Activated CD8-positive, alpha-beta memory T cell treated with anti-CD3 and anti-CD28 coated beads for 24 hours (primary cell): Measurements from ENCODE around the gene KCNH1.
"Not testable (repeated sequence)": the region's sequence is repeated elsewhere in the genome, so short reads cannot be mapped to it uniquely, and the experiment has no call there.

Experiments
- DNase-seq: peaks from one replicate; pipeline ENCODE4 v3.0.0-alpha.2; 2020

KCNH1 gene

DNA sequence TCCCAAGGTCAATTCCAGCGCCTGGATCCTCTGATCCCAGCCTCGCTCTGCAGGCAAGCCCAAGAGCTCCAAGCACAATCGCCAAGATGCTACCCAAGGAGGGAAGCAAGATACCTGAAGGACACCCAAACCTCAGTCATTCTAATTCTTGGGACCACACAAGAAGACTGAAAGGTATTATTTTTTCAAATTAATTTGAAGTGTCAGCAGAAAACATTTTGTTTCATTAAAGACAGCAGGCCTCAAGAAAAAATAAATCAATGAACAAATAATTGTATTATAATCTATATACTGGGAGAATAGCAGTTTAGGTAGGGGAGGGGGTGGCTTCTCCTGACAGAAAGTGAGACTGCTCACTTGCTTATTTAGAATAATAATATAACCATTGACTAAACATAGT lies 457.4 kb downstream of the KCNH1 start:
- DNase-seq: no peak

- DNase-seq: peak; percentile 0
These were observed 459.8 kb downstream of the KCNH1 start for GRCh38 chr1:210674151-210674550.

GRCh38 chr1:210669951-210670350 lies 464.0 kb downstream of the KCNH1 start:
- DNase-seq: no peak

GRCh38 chr1:210663730-210664573 lies 470.0 kb downstream of the KCNH1 start:
- no peak for DNase-seq

DNA sequence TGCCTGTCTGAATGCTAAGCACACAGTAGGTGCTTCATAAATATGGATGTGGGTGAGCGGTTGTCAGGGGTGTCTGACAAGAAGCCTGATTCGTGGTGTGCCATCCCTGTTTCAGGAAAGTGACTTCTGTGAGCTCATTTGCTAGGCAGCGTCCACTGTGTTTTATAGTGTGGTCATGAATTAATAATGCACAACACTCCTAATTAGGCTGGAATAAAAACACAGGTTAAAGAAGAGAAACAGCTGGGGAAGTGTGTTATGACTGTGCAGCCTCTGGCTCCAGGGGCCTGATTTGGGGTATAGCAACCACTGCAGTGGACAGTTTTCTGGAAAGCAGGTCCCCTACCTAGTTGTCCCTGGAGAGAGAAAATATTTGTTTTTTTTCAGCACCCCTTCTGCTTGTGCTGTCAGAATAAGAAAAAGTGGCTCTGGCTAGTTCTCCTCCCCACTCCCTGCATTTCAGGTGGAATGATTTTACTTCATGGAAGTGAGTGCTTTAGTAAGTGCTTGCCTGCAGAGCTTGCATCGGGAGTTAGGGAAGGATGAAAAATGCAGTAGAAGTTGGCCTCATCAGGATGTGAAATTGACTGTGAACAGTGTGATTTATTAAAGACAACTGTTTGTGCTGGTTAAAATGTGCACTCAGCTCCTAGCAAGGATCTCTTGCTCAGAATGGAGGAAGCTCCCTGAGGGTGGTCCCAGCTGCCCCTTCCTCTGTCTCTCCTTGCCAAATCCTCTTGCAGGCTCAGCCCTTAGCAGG lies 471.5 kb downstream of the KCNH1 start:
- no peak for DNase-seq

- DNase-seq: not testable (repeated sequence)
These were observed 472.4 kb downstream of the KCNH1 start for GRCh38 chr1:210661520-210661919.

DNA sequence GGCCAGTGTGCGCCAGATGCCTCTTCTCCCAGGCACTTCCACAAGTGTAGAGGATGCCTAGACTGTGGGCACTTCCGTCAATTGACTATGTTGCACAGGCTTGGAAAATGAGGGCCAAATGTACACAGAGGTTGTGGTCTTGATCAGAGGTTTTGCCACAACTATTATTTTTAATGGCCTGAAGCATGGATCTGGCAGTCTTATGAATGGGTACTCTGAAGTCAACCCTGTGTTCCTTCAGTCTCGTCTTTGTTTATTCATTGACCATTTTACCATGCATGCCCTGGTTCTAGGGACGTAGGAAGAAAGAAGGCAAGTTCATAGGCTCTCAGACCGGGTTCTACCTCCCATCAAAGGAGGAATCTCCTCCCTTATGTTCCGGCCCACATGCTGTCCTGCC lies 476.1 kb downstream of the KCNH1 start:
- no peak for DNase-seq

DNA sequence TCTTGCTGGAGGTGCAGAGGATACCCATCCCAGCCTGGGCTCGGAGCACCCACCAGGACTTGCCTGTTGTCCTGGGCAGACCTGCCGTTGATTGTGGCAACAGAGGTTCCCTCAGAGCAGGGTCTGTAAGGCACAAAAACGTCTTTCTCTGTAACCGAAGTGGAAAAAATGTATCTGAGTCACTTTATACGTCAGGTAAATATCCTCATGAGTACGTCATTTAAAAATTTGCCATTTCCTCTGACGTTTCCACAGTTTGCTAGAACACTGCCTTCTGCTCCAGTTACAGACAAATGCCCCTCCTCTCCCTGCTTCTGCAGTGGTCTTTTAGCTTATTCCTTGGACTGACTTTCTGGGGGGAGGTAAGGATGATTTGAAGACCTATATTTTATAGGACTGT lies 478.4 kb downstream of the KCNH1 start:
- DNase-seq: no peak

DNA sequence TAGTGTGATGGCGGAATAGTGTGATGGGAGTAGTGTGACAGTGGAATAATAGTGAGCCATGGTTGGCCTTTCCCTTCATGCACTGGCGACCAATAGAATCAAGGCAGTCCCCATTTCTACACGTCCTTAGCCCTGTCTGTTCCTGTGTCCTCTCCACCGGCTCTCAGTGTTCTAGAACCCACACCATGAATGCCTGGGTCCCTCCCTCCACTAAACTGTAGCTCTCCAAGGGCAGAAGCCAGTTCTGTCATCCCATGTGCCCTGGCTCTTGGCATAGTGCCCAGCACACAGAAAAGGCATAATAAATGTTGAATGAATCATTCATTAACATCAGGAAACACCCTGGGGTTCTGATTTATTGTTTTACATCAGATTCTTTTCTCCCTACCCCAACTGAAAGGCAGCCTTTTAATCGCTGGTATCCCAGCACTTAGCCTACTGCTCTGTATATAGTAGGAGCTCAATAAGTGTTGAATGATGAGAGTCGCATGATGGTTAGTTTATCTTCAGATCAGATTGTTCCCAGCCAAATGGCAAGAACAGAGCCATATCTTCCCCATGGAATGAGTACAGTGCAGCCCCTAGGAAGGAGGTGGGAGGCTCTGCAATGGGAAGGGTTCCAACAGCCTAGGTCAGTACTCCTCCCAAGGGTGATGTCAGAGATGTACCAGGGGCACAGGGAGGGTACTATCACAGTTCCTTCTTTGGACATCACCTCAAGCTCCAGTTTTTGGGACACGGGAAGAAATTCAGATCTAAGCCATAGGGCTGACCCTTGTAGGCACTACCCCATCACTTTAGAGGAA lies 479.6 kb downstream of the KCNH1 start:
- DNase-seq: no peak

GRCh38 chr1:210653771-210654170 lies 480.2 kb downstream of the KCNH1 start:
- DNase-seq: no peak

DNA sequence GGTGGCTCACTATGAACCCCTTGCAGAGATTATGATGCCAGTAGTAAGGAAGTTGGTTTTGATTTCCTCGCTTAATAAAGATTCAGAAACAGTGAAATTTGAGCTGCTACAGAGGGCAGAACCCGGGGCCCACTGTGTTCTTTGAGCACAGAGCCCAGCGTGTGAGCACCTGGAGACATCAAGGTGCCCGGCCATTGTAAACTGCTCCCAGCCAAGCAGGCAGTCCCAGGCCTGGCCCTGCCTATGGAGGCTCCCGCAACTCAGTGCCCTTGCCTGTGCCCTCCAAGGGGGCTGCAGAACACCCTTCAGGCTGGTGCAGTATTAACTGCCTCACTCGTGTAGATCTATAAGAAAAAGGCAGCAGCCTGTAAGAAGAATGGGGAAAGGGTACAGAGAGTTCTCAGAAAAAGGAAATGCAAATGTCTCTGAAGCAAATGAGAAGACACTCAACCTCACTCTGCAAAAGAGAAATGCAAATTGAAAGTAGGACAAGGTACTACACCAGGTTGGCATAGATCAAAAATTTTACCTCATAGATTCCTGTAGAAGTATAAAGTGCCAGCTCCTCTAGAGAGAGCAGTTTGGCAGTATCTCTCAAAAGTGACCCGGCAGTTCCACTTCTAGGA lies 481.5 kb downstream of the KCNH1 start:
- DNase-seq: no peak

DNA sequence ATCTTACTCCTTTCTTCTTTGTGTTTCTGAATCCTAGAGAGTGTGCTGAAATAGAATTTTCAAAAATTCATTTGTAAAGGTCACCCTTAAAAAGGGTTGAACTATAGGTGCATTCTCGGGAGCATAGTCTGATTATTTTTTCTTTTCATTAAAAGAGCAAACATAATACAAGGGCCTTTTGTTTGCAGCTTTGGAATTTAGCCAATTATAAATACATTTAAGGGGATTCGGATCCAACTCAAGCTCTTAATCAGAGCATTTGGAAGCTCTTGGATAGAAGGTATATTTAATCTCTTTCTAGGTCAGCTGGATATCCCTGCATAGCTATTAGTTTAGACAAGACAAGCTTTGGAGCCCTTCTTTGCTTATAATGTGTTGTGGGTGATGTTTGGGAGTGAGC lies 483.5 kb downstream of the KCNH1 start:
- no peak for DNase-seq

GRCh38 chr1:210648588-210649269 lies 485.2 kb downstream of the KCNH1 start:
- no peak for DNase-seq

DNA sequence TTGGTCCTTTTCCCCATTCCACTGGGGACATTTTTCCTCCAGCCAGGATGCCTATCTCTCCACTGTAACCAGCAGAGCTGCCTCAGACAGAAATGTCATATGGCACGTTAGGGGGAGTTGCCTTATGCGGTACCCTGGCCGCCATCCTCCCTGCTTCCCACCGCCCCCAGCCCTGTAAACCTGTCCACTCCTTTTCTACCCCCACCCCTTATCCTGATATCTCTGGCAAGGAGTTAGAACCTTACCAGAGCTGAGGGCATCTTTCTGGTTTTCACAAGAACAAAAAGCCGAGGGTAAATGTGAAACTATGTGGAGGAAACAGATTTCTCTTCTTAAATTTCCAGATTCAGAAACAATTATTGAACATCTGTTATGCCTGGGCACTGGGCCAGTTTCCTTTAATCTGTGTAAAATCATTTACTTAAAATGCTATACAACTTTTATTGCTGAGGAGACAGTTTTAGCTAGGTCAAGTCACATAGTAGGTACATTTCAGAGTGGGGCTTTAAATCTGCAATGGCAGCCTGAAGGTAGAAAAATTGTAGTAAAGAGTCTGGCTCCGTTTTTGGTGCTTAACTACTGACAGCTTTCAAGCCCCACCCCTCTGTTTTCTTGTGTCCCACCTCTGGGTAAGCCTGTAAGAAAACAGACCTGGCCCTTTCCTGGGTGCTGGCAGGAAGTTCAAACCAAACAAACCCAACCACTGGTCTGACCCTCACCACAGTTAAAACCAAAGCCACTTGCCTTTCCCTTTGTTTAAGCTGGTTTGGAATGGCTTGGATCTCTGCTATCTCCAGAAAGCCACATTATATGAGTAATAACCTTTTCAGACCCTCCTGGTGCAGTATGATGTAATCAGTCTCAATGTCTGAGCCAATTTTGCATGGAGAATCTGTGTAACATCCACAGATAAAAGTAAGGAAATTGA lies 486.3 kb downstream of the KCNH1 start:
- DNase-seq: no peak

GRCh38 chr1:210646258-210646616 lies 487.7 kb downstream of the KCNH1 start:
- no peak for DNase-seq

DNA sequence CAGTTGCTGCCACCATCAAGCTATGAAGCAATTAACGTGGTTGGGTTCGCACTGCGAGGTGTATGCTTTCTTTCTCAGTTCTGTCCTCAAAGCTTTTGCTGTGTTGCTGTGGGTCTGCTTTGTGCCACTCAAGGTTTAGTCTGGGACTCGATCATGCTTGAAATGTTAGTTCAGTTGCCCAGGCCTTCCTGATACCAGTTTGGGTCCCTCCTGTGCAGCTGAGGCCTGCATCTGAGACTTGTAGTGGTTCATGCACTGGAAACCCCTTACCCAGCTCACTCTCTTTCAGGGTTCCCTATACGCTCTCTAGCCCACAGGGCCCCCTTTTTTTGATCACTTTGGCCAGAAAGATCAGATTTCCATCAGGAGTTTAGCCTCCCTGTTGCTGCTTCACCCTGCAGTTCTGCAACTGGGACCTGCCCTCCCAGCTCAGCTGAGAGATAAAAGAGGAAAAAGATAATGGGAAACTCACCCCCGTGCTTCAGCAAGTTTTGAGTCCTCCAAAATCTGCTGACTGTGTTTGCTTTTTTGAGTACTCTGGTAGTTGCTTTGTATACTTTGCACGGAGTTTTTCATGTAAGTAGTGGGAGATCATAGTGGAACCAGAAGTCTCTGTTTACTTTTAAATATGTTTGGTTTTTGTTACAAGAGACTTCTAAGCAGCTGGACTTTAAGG lies 488.2 kb downstream of the KCNH1 start:
- no peak for DNase-seq

GRCh38 chr1:210641582-210641981 lies 492.4 kb downstream of the KCNH1 start:
- no peak for DNase-seq

DNA sequence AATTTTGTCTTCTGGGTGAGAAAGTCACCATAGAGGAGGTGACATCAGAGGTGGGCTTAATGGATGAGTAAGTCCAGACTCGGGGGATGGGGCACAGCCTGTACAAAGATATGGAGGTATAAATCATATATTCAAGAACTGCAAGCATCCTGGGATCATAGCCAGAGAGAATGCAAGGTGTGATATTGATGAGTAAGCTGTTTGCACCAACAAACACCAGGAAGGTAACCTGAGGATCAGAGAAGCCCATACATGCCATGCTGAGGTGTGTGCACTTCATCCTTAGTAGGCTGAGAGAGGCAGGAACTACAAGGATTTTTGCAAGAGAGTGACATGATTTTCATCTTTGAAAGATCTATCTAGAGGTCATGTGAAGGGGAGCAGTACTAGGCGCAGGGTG lies 498.8 kb downstream of the KCNH1 start:
- DNase-seq: no peak

DNA sequence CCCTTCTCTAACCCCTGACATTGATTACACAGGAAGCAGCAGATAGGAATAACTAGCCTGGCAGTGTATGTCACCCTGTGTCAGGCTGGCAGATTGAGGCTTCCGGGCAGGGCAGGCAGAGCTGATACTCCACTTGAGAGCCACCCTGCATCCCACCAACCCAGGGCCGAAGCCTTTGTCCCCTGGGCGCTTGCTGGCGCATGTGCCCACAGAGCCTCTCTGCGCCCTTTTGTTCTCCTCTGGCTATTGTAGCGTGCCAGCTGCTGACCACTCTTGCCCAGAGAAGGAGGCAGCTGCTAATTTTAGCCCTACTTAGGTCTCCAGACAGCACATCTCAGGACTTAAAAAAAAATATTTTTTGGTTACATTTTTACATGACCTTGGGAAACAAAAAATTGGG lies 500.3 kb downstream of the KCNH1 start:
- no peak for DNase-seq

- DNase-seq: no peak
These were observed 500.8 kb downstream of the KCNH1 start for GRCh38 chr1:210633140-210633539.

DNA sequence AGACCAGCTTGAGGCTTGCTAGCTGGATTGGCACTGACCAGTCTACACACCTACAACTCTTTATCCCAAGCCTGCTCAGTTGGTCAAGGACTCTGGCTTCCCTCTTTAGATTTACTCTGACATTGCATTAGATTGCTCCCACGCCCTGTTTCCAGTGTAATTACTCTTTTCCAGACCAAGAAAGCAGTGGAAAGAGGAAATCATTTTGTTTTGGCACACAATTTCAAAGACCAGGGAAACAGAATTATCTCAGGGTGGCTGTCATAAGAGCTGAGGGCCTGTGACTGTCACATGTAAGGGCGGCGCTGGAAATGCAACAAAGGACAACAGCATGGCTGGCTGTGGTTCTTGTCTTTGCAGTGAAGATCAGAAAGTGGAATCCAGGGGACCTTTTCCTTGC lies 502.5 kb downstream of the KCNH1 start:
- no peak for DNase-seq
